H1 (cell line): ENCODE results near the gene PCDHGB3. TPM values are rescaled to one million over a fixed set of nuclear protein-coding genes. Genes with fewer than 3 reads are reported as not detected.

Experiments
- CTCF ChIA-PET: fragments of 300-600 bp; sonication (Branson Sonifier 250); formaldehyde crosslinking; loops from one replicate; lab custom pipeline; 2021; ENCODE audit not compliant: partially characterized antibody; lab: Charles Lee
- POLR2A ChIA-PET: fragments of 300-600 bp; sonication (Branson Sonifier 250); formaldehyde crosslinking; loops from one replicate; lab custom pipeline; 2021; ENCODE audit warnings: inconsistent platforms; ENCODE audit not compliant: partially characterized antibody; lab: Charles Lee
- DNase-seq, 2 experiments: peaks; one replicate each; pipeline versions ENCODE4 v3.0.0 to v3.0.0-alpha.2; 2010 to 2022; ENCODE audit warnings: low spot score in 2 of 2, low read depth in 1 of 2, mixed read lengths in 1 of 2
- FAIRE-seq: peaks from 2 replicates; lab custom pipeline; 2011; peaks lifted over from hg19 to GRCh38; lab: Jason Lieb, UNC
- H2AFZ ChIP-seq: 2 replicates; pipeline ENCODE4 v1.8.1; 2012; ENCODE audit warnings: low read length, inconsistent platforms
- H2AK5ac ChIP-seq: 2 replicates; pipeline ENCODE4 v1.6.1; 2013; ENCODE audit warnings: low read depth, low read length
- H2BK120ac ChIP-seq: replicated peaks from 2 replicates; pipeline ENCODE3; 2013; ENCODE audit warnings: low read depth, low read length, inconsistent platforms
- H2BK12ac ChIP-seq: 2 replicates; pipeline ENCODE4 v1.6.1; 2013; ENCODE audit warnings: low read depth, low read length
- H2BK15ac ChIP-seq: 2 replicates; pipeline ENCODE4 v1.6.1; 2013; ENCODE audit warnings: low read length
- H2BK20ac ChIP-seq: 2 replicates; pipeline ENCODE4 v1.6.1; 2013; ENCODE audit warnings: low read length
- H2BK5ac ChIP-seq: 2 replicates; pipeline ENCODE4 v1.6.1; 2013; ENCODE audit warnings: low read depth, low read length
- H3K14ac ChIP-seq: 2 replicates; pipeline ENCODE4 v1.6.1; 2013; ENCODE audit warnings: inconsistent platforms; ENCODE audit not compliant: insufficient read length
- H3K18ac ChIP-seq: 2 replicates; pipeline ENCODE4 v1.6.1; 2013; ENCODE audit warnings: low read length; ENCODE audit errors: extremely low read depth
- H3K23ac ChIP-seq: 2 replicates; pipeline ENCODE4 v1.6.1; 2013; ENCODE audit warnings: inconsistent platforms; ENCODE audit not compliant: insufficient read length
- H3K23me2 ChIP-seq: 2 replicates; pipeline ENCODE4 v1.6.1; 2013; ENCODE audit warnings: low read depth, low read length
- H3K27ac ChIP-seq: 2 replicates; pipeline ENCODE4 v1.6.1; 2011; ENCODE audit warnings: low read depth, low read length, inconsistent platforms
- H3K27me3 ChIP-seq, 4 experiments: replicated peaks in 1 of 4; 1 replicate in 1 of 4; 2 replicates in 3 of 4; pipeline versions ENCODE4 v1.6.1 to v1.8.1; 2011 to 2013; ENCODE audit warnings: low read length in 3 of 4, mild to moderate bottlenecking in 3 of 4, inconsistent platforms in 2 of 4, mixed read lengths in 2 of 4, moderate library complexity in 1 of 4; ENCODE audit not compliant: control insufficient read depth in 3 of 4, insufficient read depth in 3 of 4; ENCODE audit errors: extremely low read depth in 1 of 4
- H3K36me3 ChIP-seq, 4 experiments: 2 replicates each; pipeline versions ENCODE4 v1.6.1 to v1.8.1; 2011 to 2013; ENCODE audit warnings: mild to moderate bottlenecking in 4 of 4, low read length in 3 of 4, moderate library complexity in 2 of 4, control low read depth in 1 of 4, inconsistent platforms in 1 of 4; ENCODE audit not compliant: insufficient read depth in 4 of 4, control insufficient read depth in 2 of 4
- H3K4ac ChIP-seq: replicated peaks from 2 replicates; pipeline ENCODE3; 2013; ENCODE audit warnings: low read length, low read depth, mixed read lengths, inconsistent platforms; ENCODE audit not compliant: insufficient read length
- H3K4me1 ChIP-seq, 4 experiments: replicated peaks in 1 of 4; 1 replicate in 1 of 4; 2 replicates in 3 of 4; pipeline versions ENCODE4 v1.6.1 to v1.8.1; 2011 to 2013; ENCODE audit warnings: low read length in 3 of 4, inconsistent platforms in 2 of 4, mixed read lengths in 1 of 4; ENCODE audit not compliant: insufficient read depth in 4 of 4, control insufficient read depth in 3 of 4
- H3K4me2 ChIP-seq, 2 experiments: 2 replicates each; pipeline versions ENCODE4 v1.6.1 to v1.8.1; 2011 to 2013; ENCODE audit warnings: low read depth in 2 of 2, low read length in 2 of 2, control low read depth in 1 of 2, inconsistent platforms in 1 of 2, mild to moderate bottlenecking in 1 of 2; ENCODE audit not compliant: insufficient read depth in 1 of 2
- H3K4me3 ChIP-seq, 4 experiments: fragments of 200-600, 300-600 bp in 1 of 4; sonication (generic), shearing (Covaris generic), sonication (Bioruptor Twin) in 1 of 4; 2 replicates each; pipeline versions ENCODE4 v1.5.1 to v1.8.1; 2011 to 2016; ENCODE audit warnings: low read length in 4 of 4, low read depth in 3 of 4, control low read depth in 2 of 4, inconsistent platforms in 2 of 4, mild to moderate bottlenecking in 2 of 4, mixed read lengths in 1 of 4, moderate library complexity in 1 of 4; ENCODE audit not compliant: insufficient read depth in 2 of 4; ENCODE audit errors: extremely low read depth in 1 of 4
- H3K56ac ChIP-seq: replicated peaks from 2 replicates; pipeline ENCODE3; 2013; ENCODE audit warnings: low read depth, mild to moderate bottlenecking, mixed read lengths, low read length, inconsistent platforms; ENCODE audit not compliant: insufficient read length
- H3K79me1 ChIP-seq: 2 replicates; pipeline ENCODE4 v1.6.1; 2013; ENCODE audit warnings: low read depth, low read length, control low read depth
- H3K79me2 ChIP-seq, 2 experiments: 2 replicates each; pipeline versions ENCODE4 v1.6.1 to v1.8.1; 2012 to 2013; ENCODE audit warnings: low read length in 2 of 2, mild to moderate bottlenecking in 2 of 2, inconsistent platforms in 1 of 2; ENCODE audit not compliant: insufficient read depth in 2 of 2, control insufficient read depth in 1 of 2
- H3K9ac ChIP-seq, 4 experiments: replicated peaks in 1 of 4; 1 replicate in 1 of 4; 2 replicates in 3 of 4; pipeline versions ENCODE4 v1.6.1 to v1.8.1; 2011 to 2013; ENCODE audit warnings: low read depth in 3 of 4, low read length in 3 of 4, control low read depth in 2 of 4, mild to moderate bottlenecking in 2 of 4, moderate library complexity in 2 of 4, inconsistent platforms in 1 of 4; ENCODE audit errors: extremely low read depth in 1 of 4
- H3K9me3 ChIP-seq, 2 experiments: 2 replicates each; pipeline versions ENCODE4 v1.6.1 to v1.8.1; 2012 to 2013; ENCODE audit warnings: mild to moderate bottlenecking in 2 of 2, moderate library complexity in 2 of 2, control low read depth in 1 of 2, inconsistent platforms in 1 of 2, low read depth in 1 of 2, low read length in 1 of 2, mixed read lengths in 1 of 2; ENCODE audit not compliant: insufficient read depth in 2 of 2
- H4K20me1 ChIP-seq, 2 experiments: replicated peaks in 1 of 2; 2 replicates each; pipeline versions ENCODE3 to v1.8.1; 2011 to 2013; ENCODE audit warnings: inconsistent platforms in 2 of 2, low read length in 2 of 2, mild to moderate bottlenecking in 1 of 2; ENCODE audit not compliant: insufficient read depth in 2 of 2, control insufficient read depth in 1 of 2
- H4K5ac ChIP-seq: 2 replicates; pipeline ENCODE4 v1.6.1; 2013; ENCODE audit warnings: low read length, low read depth, mixed read lengths, inconsistent platforms; ENCODE audit not compliant: insufficient read length
- H4K8ac ChIP-seq: 2 replicates; pipeline ENCODE4 v1.8.0; 2013; ENCODE audit warnings: mild to moderate bottlenecking, moderate library complexity, low read length, inconsistent platforms; ENCODE audit not compliant: insufficient read depth; ENCODE audit errors: extremely low read depth
- H4K91ac ChIP-seq: replicated peaks from 2 replicates; pipeline ENCODE3; 2013; ENCODE audit warnings: low read length, mixed read lengths, inconsistent platforms; ENCODE audit not compliant: insufficient read length
- BCL11A ChIP-seq, 2 experiments: IDR thresholded peaks; one replicate each; pipeline ENCODE4 v1.6.1; 2011; ENCODE audit warnings: low read depth in 2 of 2, low read length in 2 of 2, mild to moderate bottlenecking in 2 of 2
- HDAC6 ChIP-seq: IDR thresholded peaks from one replicate; pipeline ENCODE4 v1.7.1; 2012; ENCODE audit warnings: low read depth, mild to moderate bottlenecking, inconsistent platforms, low read length, moderate library complexity
- KDM1A ChIP-seq: fragments of 200-600, 300-600 bp; sonication (generic); IDR thresholded peaks from 2 replicates; pipeline ENCODE4 v1.7.1; 2016; ENCODE audit warnings: mild to moderate bottlenecking, low read length, borderline replicate concordance
- KDM5A ChIP-seq: fragments of 200-600 bp; IDR thresholded peaks from 2 replicates; pipeline ENCODE4 v1.7.1; 2012; ENCODE audit warnings: mild to moderate bottlenecking, low read length, inconsistent platforms, mixed read lengths
- RAD21 ChIP-seq, 2 experiments: IDR thresholded peaks in 1 of 2; conservative IDR thresholded peaks in 1 of 2; 2 replicates each; pipeline ENCODE4 v1.6.1; 2011; ENCODE audit warnings: low read depth in 2 of 2, low read length in 2 of 2, improper control_type of control experiment in 1 of 2, inconsistent platforms in 1 of 2, mild to moderate bottlenecking in 1 of 2, moderate library complexity in 1 of 2
- RBBP5 ChIP-seq: IDR thresholded peaks from 2 replicates; pipeline ENCODE4 v1.7.1; 2012; ENCODE audit warnings: low read depth, mild to moderate bottlenecking, inconsistent platforms, low read length, moderate library complexity, borderline replicate concordance
- RXRA ChIP-seq: IDR thresholded peaks from 2 replicates; pipeline ENCODE4 v1.6.1; 2011; ENCODE audit warnings: low read depth, mild to moderate bottlenecking, low read length, moderate library complexity; ENCODE audit not compliant: insufficient read depth
- SIRT6 ChIP-seq: IDR thresholded peaks from one replicate; pipeline ENCODE4 v1.7.1; 2012; ENCODE audit warnings: low read length, inconsistent platforms
- SP1 ChIP-seq: IDR thresholded peaks from 2 replicates; pipeline ENCODE4 v1.6.1; 2011; ENCODE audit warnings: low read depth, low read length
- TCF12 ChIP-seq: IDR thresholded peaks from 2 replicates; pipeline ENCODE4 v1.6.1; 2011; ENCODE audit warnings: low read depth, mild to moderate bottlenecking, low read length
- TEAD4 ChIP-seq: IDR thresholded peaks from 2 replicates; pipeline ENCODE4 v1.6.1; 2012; ENCODE audit warnings: low read depth, low read length, inconsistent platforms, mixed read lengths
- WGBS, 2 experiments: shearing (Covaris generic) in 1 of 2; methylation state at CpG; one replicate each; pipeline versions ENCODE4 v1.1.6 to v1.1.7; 2013 to 2015; ENCODE audit warnings: low lambda C conversion rate in 2 of 2, mixed read lengths in 2 of 2, inconsistent platforms in 1 of 2, low coverage in 1 of 2, missing lambda C conversion rate in 1 of 2; ENCODE audit not compliant: insufficient replicate concordance in 2 of 2, insufficient coverage in 1 of 2, insufficient read length in 1 of 2; ENCODE audit errors: extremely low coverage in 1 of 2, missing lambda C conversion rate in 1 of 2; 5-methylcytosine and 5-hydroxymethylcytosine counted together
- polyA plus RNA-seq, 7 experiments: library from polyadenylated mRNA; depleted of rRNA in 3 of 7; stranded (reverse) in 5 of 7; unstranded in 2 of 7; fragments of >200 nt in 5 of 7; fragments of 200-250 nt in 2 of 7; gene quantifications; 1 replicate in 5 of 7; 2 replicates in 1 of 7; 4 replicates in 1 of 7; pipeline versions ENCODE4 v1.2.1 to v1.2.3, GENCODE V29; 2011 to 2013; ENCODE audit warnings: missing spikeins in 2 of 7, mixed read lengths in 2 of 7
- total RNA-seq: library from RNA; stranded (reverse); fragmentation: NEBNext Ultra II Directional; extraction: Animal tissue kit (Norgen Biotek cat#: 25700); gene quantifications from 2 replicates; pipeline ENCODE4 v1.2.1, GENCODE V29; 2021
- TF ChIP-seq, protein P1 (sequence below): IDR thresholded peaks from 2 replicates; pipeline ENCODE4 v1.6.1; 2012; ENCODE audit warnings: inconsistent platforms
- TF ChIP-seq, protein P2 (sequence below): IDR thresholded peaks from 2 replicates; pipeline ENCODE4 v1.6.1; 2012; ENCODE audit warnings: inconsistent platforms

PCDHGB3 gene
- total and polyA plus RNA-seq, 2 of the 8 experiments (the other 6 are each of a cell fraction or from before 2014, with no cell fraction given) = 1.6 to 1.9 TPM

DNA sequence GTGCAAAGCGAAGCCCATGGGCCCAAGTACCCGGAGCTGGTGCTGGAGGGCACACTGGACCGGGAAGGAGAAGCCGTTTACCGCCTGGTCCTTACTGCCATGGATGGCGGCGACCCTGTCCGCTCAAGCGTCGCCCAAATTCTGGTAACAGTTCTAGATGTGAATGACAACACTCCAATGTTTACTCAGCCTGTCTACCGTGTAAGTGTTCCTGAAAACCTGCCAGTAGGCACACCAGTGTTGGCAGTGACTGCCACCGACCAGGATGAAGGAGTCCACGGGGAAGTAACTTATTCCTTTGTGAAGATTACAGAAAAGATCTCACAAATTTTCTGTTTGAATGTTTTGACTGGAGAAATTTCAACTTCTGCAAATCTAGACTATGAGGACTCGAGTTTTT lies 4.6 kb downstream of the PCDHGB3 start:
- no peaks in the 10 kb centered on the region for H3K4me1 ChIP-seq
- H3K27ac ChIP-seq = no peak overlapping the region
- no peak overlapping the region for H4K5ac ChIP-seq
- no peak overlapping the region for H3K9ac ChIP-seq
- H2BK120ac ChIP-seq = no peak overlapping the region
- H3K4me3 ChIP-seq = no peak overlapping the region
- no peak overlapping the region for H2BK20ac ChIP-seq
- H3K27me3 ChIP-seq = no peaks in the 10 kb centered on the region
- H3K14ac ChIP-seq = no peak overlapping the region
- H2BK12ac ChIP-seq = no peak overlapping the region
- no peaks in the 10 kb centered on the region for H3K79me1 ChIP-seq
- no peak overlapping the region for H2BK15ac ChIP-seq
- WGBS, 2 experiments = 93% methylated on average over 14 of the region's 14 CpGs; no CpG with 5 or more reads in 1 of the 2 experiments
- H3K23me2 ChIP-seq = no peaks in the 10 kb centered on the region
- no peaks in the 10 kb centered on the region for H3K79me2 ChIP-seq
- peaks cover 36 to 51% of the 10 kb centered on the region in 2 experiments; a peak in 3 of 4 replicates for H3K9me3 ChIP-seq
- no peak overlapping the region for H2AK5ac ChIP-seq
- H3K56ac ChIP-seq = no peak overlapping the region
- H4K91ac ChIP-seq = no peak overlapping the region
- no peak overlapping the region for H3K18ac ChIP-seq
- no peak for DNase-seq
- H2BK5ac ChIP-seq = no peak overlapping the region
- H3K36me3 ChIP-seq = peaks cover 0 to 3% (median 0%) of the 10 kb centered on the region in 4 experiments; a peak in 2 of 8 replicates
- H3K23ac ChIP-seq = no peak overlapping the region
- ChIA-PET CTCF (interaction anchor here (0.7 to 2.9 kb wide), 17 partner anchors 10 to 183 kb away, joined by 3 to 11 read pairs (median 4); partner anchors contain the start of genes PCDHGA10, PCDHGA5, PCDHGB2 and PCDHGB4), POLR2A (interaction anchor here (1.3 kb wide), 1 partner anchor 16 kb away, joined by 3 read pairs; no protein-coding TSS in a partner anchor)
- no peak for FAIRE-seq
- no peak overlapping the region for H2AFZ ChIP-seq
- H4K8ac ChIP-seq = no peak overlapping the region
- no peaks in the 10 kb centered on the region for H4K20me1 ChIP-seq
- H3K4me2 ChIP-seq = no peak overlapping the region
- no peak overlapping the region for H3K4ac ChIP-seq
- TF ChIP-seq TCF12 (no peak), BCL11A (IDR thresholded peaks at IDR 0.05; ENCODE audit: low read depth in 2 of 2, low read length in 2 of 2) (no peak), KDM5A (no peak), RAD21 (IDR thresholded peaks at IDR 0.05 in 1 of 2, conservative IDR thresholded peaks at IDR 0.05 in 1 of 2; ENCODE audit: low read depth in 2 of 2, low read length in 2 of 2) (no peak), RXRA (no peak), SP1 (no peak), SIRT6 (no peak), RBBP5 (no peak), KDM1A (no peak), TEAD4 (no peak), HDAC6 (no peak)
- TF ChIP-seq, protein P1, sequence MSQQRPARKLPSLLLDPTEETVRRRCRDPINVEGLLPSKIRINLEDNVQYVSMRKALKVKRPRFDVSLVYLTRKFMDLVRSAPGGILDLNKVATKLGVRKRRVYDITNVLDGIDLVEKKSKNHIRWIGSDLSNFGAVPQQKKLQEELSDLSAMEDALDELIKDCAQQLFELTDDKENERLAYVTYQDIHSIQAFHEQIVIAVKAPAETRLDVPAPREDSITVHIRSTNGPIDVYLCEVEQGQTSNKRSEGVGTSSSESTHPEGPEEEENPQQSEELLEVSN = no peak
- TF ChIP-seq, protein P2, sequence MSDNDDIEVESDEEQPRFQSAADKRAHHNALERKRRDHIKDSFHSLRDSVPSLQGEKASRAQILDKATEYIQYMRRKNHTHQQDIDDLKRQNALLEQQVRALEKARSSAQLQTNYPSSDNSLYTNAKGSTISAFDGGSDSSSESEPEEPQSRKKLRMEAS = no peak
